ENCODE results near the gene SH3RF3. TPM values are rescaled to one million over a fixed set of nuclear protein-coding genes. Genes with fewer than 3 reads are reported as not detected.
A peak's percentile ranks its signal among the peaks of the same experiment; 100 is the strongest.

The SH3RF3 gene
- total RNA-seq, 4 donors from 2014 or later: 2.2 to 6.1 (median 4.2) TPM

GRCh38 chr2:109322641-109323040 is 193.6 kb downstream of the SH3RF3 start:
- no peak for TF ChIP-seq POLR2A (IDR thresholded peaks at IDR 0.05)
- H3K4me1 ChIP-seq: peaks cover 82% of the 10 kb centered on the region
- no peaks in the 10 kb centered on the region for H3K27me3 ChIP-seq
- H3K36me3 ChIP-seq: no peaks in the 10 kb centered on the region
- peak overlapping the region; percentile 7 for H3K27ac ChIP-seq
- DNase-seq (ENCODE audit: low spot score in 2 of 2): no peak
- no peak overlapping the region for H3K4me3 ChIP-seq
- H3K9me3 ChIP-seq: no peaks in the 10 kb centered on the region
- 71% methylated on average over 1 of the region's 1 CpG for WGBS

- H3K9me3 ChIP-seq: no peaks in the 10 kb centered on the region
- DNase-seq (ENCODE audit: low spot score in 2 of 2): peak in 1 of 2 donors; percentile 88
- H3K27me3 ChIP-seq: no peaks in the 10 kb centered on the region
- H3K4me1 ChIP-seq: peaks cover 60% of the 10 kb centered on the region
- TF ChIP-seq POLR2A (IDR thresholded peaks at IDR 0.05): no peak
- TF ChIP-seq EP300 (IDR thresholded peaks at IDR 0.05): no peak
- peak in 1 of 2 donors; percentile 5 for TF ChIP-seq CTCF (IDR thresholded peaks at IDR 0.05)
- peak in 2 of 3 donors; percentile 70 to 80 for TF ChIP-seq POLR2AphosphoS5 (IDR thresholded peaks at IDR 0.05)
- H3K36me3 ChIP-seq: no peaks in the 10 kb centered on the region
- WGBS: 26% methylated on average over 6 of the region's 6 CpGs
- peak overlapping the region; percentile 43 for H3K27ac ChIP-seq
- no peak overlapping the region for H3K4me3 ChIP-seq
Observed at GRCh38 chr2:109324861-109325260, 195.9 kb downstream of the SH3RF3 start.

- no peak for DNase-seq (ENCODE audit: low spot score in 2 of 2)
- Histone ChIP-seq H3K36me3 (no peaks in the 10 kb centered on the region), H3K9me3 (no peaks in the 10 kb centered on the region), H3K4me3 (no peak overlapping the region), H3K27me3 (no peaks in the 10 kb centered on the region), H3K27ac (peak overlapping the region; percentile 43), H3K4me1 (peaks cover 58% of the 10 kb centered on the region)
- no peak for TF ChIP-seq EP300 (IDR thresholded peaks at IDR 0.05)
- no peak for TF ChIP-seq CTCF (IDR thresholded peaks at IDR 0.05)
- 52% methylated on average over 4 of the region's 4 CpGs for WGBS
Observed at GRCh38 chr2:109325570-109325969, 196.6 kb downstream of the SH3RF3 start.

- Histone ChIP-seq H3K4me1 (peaks cover 54% of the 10 kb centered on the region), H3K9me3 (no peaks in the 10 kb centered on the region), H3K36me3 (no peaks in the 10 kb centered on the region), H3K27me3 (no peaks in the 10 kb centered on the region), H3K4me3 (no peak overlapping the region), H3K27ac (peak overlapping the region; percentile 28)
- DNase-seq (ENCODE audit: low spot score in 2 of 2): no peak
- WGBS: 73% methylated on average over 4 of the region's 4 CpGs
- TF ChIP-seq CTCF (IDR thresholded peaks at IDR 0.05) (no peak), EP300 (IDR thresholded peaks at IDR 0.05) (no peak)
Observed at GRCh38 chr2:109326306-109326705, 197.3 kb downstream of the SH3RF3 start.

GRCh38 chr2:109330056-109330455 is 201.1 kb downstream of the SH3RF3 start:
- no peak overlapping the region for H3K4me3 ChIP-seq
- H3K9me3 ChIP-seq: no peaks in the 10 kb centered on the region
- DNase-seq (ENCODE audit: low spot score in 2 of 2): no peak
- no peaks in the 10 kb centered on the region for H3K27me3 ChIP-seq
- 92% methylated on average over 4 of the region's 4 CpGs for WGBS
- peaks cover 42% of the 10 kb centered on the region for H3K4me1 ChIP-seq
- no peak overlapping the region for H3K27ac ChIP-seq
- TF ChIP-seq CTCF (IDR thresholded peaks at IDR 0.05) (no peak), EP300 (IDR thresholded peaks at IDR 0.05) (no peak), POLR2AphosphoS5 (IDR thresholded peaks at IDR 0.05) (no peak), POLR2A (IDR thresholded peaks at IDR 0.05) (no peak)
- no peaks in the 10 kb centered on the region for H3K36me3 ChIP-seq

- Histone ChIP-seq H3K4me1 (peaks cover 41% of the 10 kb centered on the region), H3K27ac (no peak overlapping the region), H3K9me3 (no peaks in the 10 kb centered on the region), H3K4me3 (no peak overlapping the region), H3K36me3 (no peaks in the 10 kb centered on the region), H3K27me3 (no peaks in the 10 kb centered on the region)
- TF ChIP-seq CTCF (IDR thresholded peaks at IDR 0.05) (no peak), POLR2AphosphoS5 (IDR thresholded peaks at IDR 0.05) (no peak), POLR2A (IDR thresholded peaks at IDR 0.05) (no peak), EP300 (IDR thresholded peaks at IDR 0.05) (no peak)
- no peak for DNase-seq (ENCODE audit: low spot score in 2 of 2)
- 42% methylated on average over 4 of the region's 4 CpGs for WGBS
Observed at GRCh38 chr2:109331081-109331480, 202.1 kb downstream of the SH3RF3 start.
